OCI-LY7 (cell line): ENCODE results near the gene RAD50. TPM values are rescaled to one million over a fixed set of nuclear protein-coding genes. Genes with fewer than 3 reads are reported as not detected.
"Not testable (repeated sequence)": the region's sequence is repeated elsewhere in the genome, so short reads cannot be mapped to it uniquely, and the experiment has no call there.

Experiments used
- BruUV-seq: library from RNA; stranded (reverse); fragments of 400-500 nt; replicated peaks from 2 replicates; lab custom pipeline; 2021; lab: Mats Ljungman, UMichigan
- CTCF ChIA-PET: fragments of 300-600 bp; sonication (Branson Sonifier 250); formaldehyde crosslinking; loops from one replicate; lab custom pipeline; 2022; ENCODE audit warnings: antibody characterized with exemption; ENCODE audit not compliant: unreplicated experiment; lab: Charles Lee
- POLR2A ChIA-PET: fragments of 300-600 bp; sonication (Branson Sonifier 250); formaldehyde crosslinking; loops from one replicate; lab custom pipeline; 2022; ENCODE audit warnings: antibody characterized with exemption; lab: Charles Lee
- DNase-seq: peaks from one replicate; pipeline ENCODE4 v3.0.0-alpha.2; 2015; ENCODE audit warnings: low spot score
- H2AFZ ChIP-seq: fragments of 200-600 bp; sonication (generic), shearing (Covaris generic); 2 replicates; pipeline ENCODE4 v1.6.1; 2014; ENCODE audit warnings: mild to moderate bottlenecking, antibody characterized with exemption, low read length, moderate library complexity
- H3K27ac ChIP-seq: fragments of 200-600 bp; sonication (generic); 2 replicates; pipeline ENCODE4 v1.5.1; 2014; ENCODE audit warnings: mixed run types, low read depth, mild to moderate bottlenecking, moderate library complexity, low read length, inconsistent platforms; ENCODE audit not compliant: poor library complexity, severe bottlenecking
- H3K36me3 ChIP-seq: fragments of 200-600 bp; sonication (generic); 2 replicates; pipeline ENCODE4 v1.6.1; 2014; ENCODE audit warnings: mild to moderate bottlenecking, antibody characterized with exemption, low read length, moderate library complexity, mixed read lengths; ENCODE audit not compliant: insufficient read depth
- H3K4me1 ChIP-seq: fragments of 200-600 bp; sonication (generic); 2 replicates; pipeline ENCODE4 v1.5.1; 2014; ENCODE audit warnings: mild to moderate bottlenecking, low read length; ENCODE audit not compliant: insufficient read depth, poor library complexity, severe bottlenecking
- H3K4me2 ChIP-seq: fragments of 200-600 bp; sonication (generic); 2 replicates; pipeline ENCODE4 v1.6.1; 2014; ENCODE audit warnings: mild to moderate bottlenecking, low read length
- H3K4me3 ChIP-seq: fragments of 200-600 bp; sonication (generic); 2 replicates; pipeline ENCODE4 v1.5.1; 2014; ENCODE audit warnings: mild to moderate bottlenecking, low read depth, low read length; ENCODE audit not compliant: poor library complexity, severe bottlenecking
- H3K79me2 ChIP-seq: fragments of 200-600 bp; sonication (generic); 2 replicates; pipeline ENCODE4 v1.6.1; 2016; ENCODE audit warnings: low read depth, mild to moderate bottlenecking, low read length, moderate library complexity, mixed read lengths; ENCODE audit not compliant: insufficient read depth
- H3K9me2 ChIP-seq: fragments of 200-600 bp; sonication (generic); 2 replicates; pipeline ENCODE4 v1.6.1; 2016; ENCODE audit warnings: mild to moderate bottlenecking, low read length, mixed read lengths; ENCODE audit not compliant: insufficient read depth
- H3K9me3 ChIP-seq: fragments of 200-600 bp; sonication (generic); 2 replicates; pipeline ENCODE4 v1.6.1; 2014; ENCODE audit warnings: mild to moderate bottlenecking, mixed run types, low read length, mixed read lengths
- H4K20me1 ChIP-seq: fragments of 200-600 bp; sonication (generic); 2 replicates; pipeline ENCODE4 v1.6.1; 2014; ENCODE audit warnings: mild to moderate bottlenecking, antibody characterized with exemption, low read length, moderate library complexity, mixed read lengths; ENCODE audit not compliant: insufficient read depth
- EZH2phosphoT487 ChIP-seq: fragments of 200-600 bp; sonication (generic); IDR thresholded peaks from 2 replicates; pipeline ENCODE4 v1.6.1; 2018; ENCODE audit warnings: low read depth, borderline replicate concordance, mild to moderate bottlenecking, mixed run types, antibody characterized with exemption, low read length, moderate library complexity, mixed read lengths
- intact Hi-C: fragments of 100-400 bp; cut with micrococcal nuclease; formaldehyde crosslinking; loops from one replicate; pipeline ENCODE4 v1.10.0; 2022; ENCODE audit not compliant: unreplicated experiment
- total RNA-seq, 2 experiments: library from RNA; depleted of rRNA in 1 of 2; stranded (reverse); fragments of >200 nt in 1 of 2; shearing (Covaris generic) in 1 of 2; gene quantifications; 2 replicates each; pipeline ENCODE4 v1.2.3, GENCODE V29; 2014 to 2022
- TF ChIP-seq, protein P1 (sequence below): fragments of 200-600 bp; sonication (generic); conservative IDR thresholded peaks from 2 replicates; pipeline ENCODE4 v1.5.1; 2014; ENCODE audit warnings: mild to moderate bottlenecking, antibody characterized with exemption, low read length, moderate library complexity, mixed read lengths

The RAD50 gene
- total RNA-seq, 2 experiments from 2014 or later = 24.0 to 59.8 TPM

GRCh38 chr5:132688536-132689339, 132.0 kb downstream of the RAD50 start:
- no peak overlapping the region for H3K4me3 ChIP-seq
- no peak overlapping the region for H3K4me2 ChIP-seq
- no peaks in the 10 kb centered on the region for H4K20me1 ChIP-seq
- ChIA-PET POLR2A (interaction anchor here (1.0 kb wide), 1 partner anchor 14 kb away, joined by 3 read pairs; no protein-coding TSS in a partner anchor), CTCF (no interaction called here)
- TF ChIP-seq, protein P1, sequence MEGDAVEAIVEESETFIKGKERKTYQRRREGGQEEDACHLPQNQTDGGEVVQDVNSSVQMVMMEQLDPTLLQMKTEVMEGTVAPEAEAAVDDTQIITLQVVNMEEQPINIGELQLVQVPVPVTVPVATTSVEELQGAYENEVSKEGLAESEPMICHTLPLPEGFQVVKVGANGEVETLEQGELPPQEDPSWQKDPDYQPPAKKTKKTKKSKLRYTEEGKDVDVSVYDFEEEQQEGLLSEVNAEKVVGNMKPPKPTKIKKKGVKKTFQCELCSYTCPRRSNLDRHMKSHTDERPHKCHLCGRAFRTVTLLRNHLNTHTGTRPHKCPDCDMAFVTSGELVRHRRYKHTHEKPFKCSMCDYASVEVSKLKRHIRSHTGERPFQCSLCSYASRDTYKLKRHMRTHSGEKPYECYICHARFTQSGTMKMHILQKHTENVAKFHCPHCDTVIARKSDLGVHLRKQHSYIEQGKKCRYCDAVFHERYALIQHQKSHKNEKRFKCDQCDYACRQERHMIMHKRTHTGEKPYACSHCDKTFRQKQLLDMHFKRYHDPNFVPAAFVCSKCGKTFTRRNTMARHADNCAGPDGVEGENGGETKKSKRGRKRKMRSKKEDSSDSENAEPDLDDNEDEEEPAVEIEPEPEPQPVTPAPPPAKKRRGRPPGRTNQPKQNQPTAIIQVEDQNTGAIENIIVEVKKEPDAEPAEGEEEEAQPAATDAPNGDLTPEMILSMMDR = no peak
- TF ChIP-seq EZH2phosphoT487 = no peak
- H2AFZ ChIP-seq = no peak overlapping the region
- no peak for DNase-seq
- H3K79me2 ChIP-seq = no peaks in the 10 kb centered on the region
- H3K9me2 ChIP-seq = no peaks in the 10 kb centered on the region
- H3K36me3 ChIP-seq = no peaks in the 10 kb centered on the region
- H3K27ac ChIP-seq = no peak overlapping the region
- intact Hi-C loops = no loop called here
- H3K9me3 ChIP-seq = no peaks in the 10 kb centered on the region
- peaks cover 6% of the 10 kb centered on the region for H3K4me1 ChIP-seq
- BruUV-seq = no TSS peak

GRCh38 chr5:132689513-132689912, 132.7 kb downstream of the RAD50 start:
- H3K79me2 ChIP-seq = no peaks in the 10 kb centered on the region
- H3K9me3 ChIP-seq = no peaks in the 10 kb centered on the region
- BruUV-seq = no TSS peak
- H3K27ac ChIP-seq = no peak overlapping the region
- ChIA-PET POLR2A (no interaction called here), CTCF (interaction anchor here (1.0 kb wide), 1 partner anchor 8 kb away, joined by 3 read pairs; no protein-coding TSS in a partner anchor)
- H3K9me2 ChIP-seq = no peaks in the 10 kb centered on the region
- DNase-seq = no peak
- intact Hi-C loops = no loop called here
- no peaks in the 10 kb centered on the region for H3K36me3 ChIP-seq
- H2AFZ ChIP-seq = no peak overlapping the region
- TF ChIP-seq, protein P1 = no peak
- TF ChIP-seq EZH2phosphoT487 = no peak
- H3K4me2 ChIP-seq = no peak overlapping the region
- no peaks in the 10 kb centered on the region for H4K20me1 ChIP-seq
- peaks cover 6% of the 10 kb centered on the region for H3K4me1 ChIP-seq
- H3K4me3 ChIP-seq = no peak overlapping the region

- Histone ChIP-seq H3K4me1 (peaks cover 2% of the 10 kb centered on the region), H2AFZ (no peak overlapping the region), H3K27ac (no peak overlapping the region), H3K9me3 (no peaks in the 10 kb centered on the region), H3K4me3 (no peak overlapping the region), H3K9me2 (no peaks in the 10 kb centered on the region), H3K4me2 (no peak overlapping the region), H4K20me1 (no peaks in the 10 kb centered on the region), H3K36me3 (no peaks in the 10 kb centered on the region), H3K79me2 (no peaks in the 10 kb centered on the region)
- ChIA-PET CTCF (interaction anchor here (1.0 kb wide), 1 partner anchor 8 kb away, joined by 3 read pairs; no protein-coding TSS in a partner anchor), POLR2A (no interaction called here)
- intact Hi-C loops = no loop called here
- DNase-seq = no peak
- TF ChIP-seq, protein P1 = no peak
- no peak for TF ChIP-seq EZH2phosphoT487
- no TSS peak for BruUV-seq
Measured at GRCh38 chr5:132690156-132690555, 133.4 kb downstream of the RAD50 start.

GRCh38 chr5:132691755-132692631, 135.2 kb downstream of the RAD50 start:
- BruUV-seq, H3K4me1 ChIP-seq, intact Hi-C loops, DNase-seq, H3K4me2 ChIP-seq, H2AFZ ChIP-seq, H3K27ac ChIP-seq, CTCF ChIA-PET, H3K4me3 ChIP-seq, H3K79me2 ChIP-seq, POLR2A ChIA-PET, H3K9me3 ChIP-seq, H3K9me2 ChIP-seq, H3K36me3 ChIP-seq, H4K20me1 ChIP-seq: not testable (repeated sequence)
